ENCODE results near the gene RIT2.

- TF ChIP-seq CTCF (IDR thresholded peaks at IDR 0.05; ENCODE audit: insufficient read depth, low read length, poor library complexity, severe bottlenecking) (no peak), EZH2phosphoT487 (conservative IDR thresholded peaks at IDR 0.05; ENCODE audit: low read length) (no peak)
Observed at GRCh38 chr18:42742969-42743368, 372.5 kb downstream of the RIT2 start.
